Cardiac muscle cell (in vitro differentiated cells and primary cell): ENCODE data around the gene HTR3C. TPM values are rescaled to one million over a fixed set of nuclear protein-coding genes. Genes with fewer than 3 reads are reported as not detected.

Source experiments
- DNase-seq, 2 donors: peaks; one replicate each; pipeline versions ENCODE4 v3.0.0 to v3.0.0-alpha.2; 2010 to 2017; ENCODE audit warnings: low read depth in 1 of 2, low spot score in 1 of 2
- H3K27ac ChIP-seq: fragments of 200-600 bp; sonication (generic); 2 replicates; pipeline ENCODE4 v1.5.1; 2016
- H3K27me3 ChIP-seq: fragments of 200-600 bp; sonication (generic); 2 replicates; pipeline ENCODE4 v1.6.0; 2016; ENCODE audit warnings: control low read depth
- H3K36me3 ChIP-seq: fragments of 200-600 bp; sonication (generic); 2 replicates; pipeline ENCODE4 v1.5.1; 2016; ENCODE audit warnings: control low read depth
- H3K4me1 ChIP-seq: fragments of 200-600 bp; sonication (generic); 2 replicates; pipeline ENCODE4 v1.8.1; 2017; ENCODE audit warnings: low read depth, mild to moderate bottlenecking, mixed run types
- H3K4me3 ChIP-seq: fragments of 200-600 bp; sonication (generic); 2 replicates; pipeline ENCODE4 v1.5.1; 2016; ENCODE audit warnings: mild to moderate bottlenecking
- H3K9me3 ChIP-seq: fragments of 200-600 bp; sonication (generic); 2 replicates; pipeline ENCODE4 v1.5.1; 2017; ENCODE audit warnings: low read depth, mild to moderate bottlenecking, control low read depth
- CTCF ChIP-seq: IDR thresholded peaks from 2 replicates; pipeline ENCODE4 v1.5.1; 2012; ENCODE audit warnings: low read depth, mild to moderate bottlenecking, low read length
- polyA plus RNA-seq: library from polyadenylated mRNA; unstranded; fragments of >200 nt; fragmentation: Nextera tagmentation; extraction: Ambion mirVana; gene quantifications from 2 replicates; pipeline ENCODE4 v1.2.1, GENCODE V29; 2016
- total RNA-seq: library from RNA; depleted of rRNA; stranded (reverse); fragments of >200 nt; gene quantifications from 2 replicates; pipeline ENCODE4 v1.2.3, GENCODE V29; 2016

HTR3C gene
- total and polyA plus RNA-seq, 2 experiments from 2014 or later: 0.16 TPM; not detected in 1

- peaks cover 28% of the 10 kb centered on the region for H3K4me1 ChIP-seq
- H3K36me3 ChIP-seq: peaks cover 19% of the 10 kb centered on the region
- H3K27me3 ChIP-seq: no peaks in the 10 kb centered on the region
- H3K4me3 ChIP-seq: no peak overlapping the region
- no peak overlapping the region for H3K27ac ChIP-seq
- DNase-seq: no peak
- no peaks in the 10 kb centered on the region for H3K9me3 ChIP-seq
- no peak for TF ChIP-seq CTCF
Measured at GRCh38 chr3:184011230-184011876, 41.5 kb upstream of the HTR3C start.

GRCh38 chr3:184011937-184012889 is 40.6 kb upstream of the HTR3C start:
- Histone ChIP-seq H3K4me1 (peaks cover 28% of the 10 kb centered on the region), H3K9me3 (no peaks in the 10 kb centered on the region), H3K27me3 (no peaks in the 10 kb centered on the region), H3K4me3 (no peak overlapping the region), H3K36me3 (peaks cover 19% of the 10 kb centered on the region), H3K27ac (no peak overlapping the region)
- TF ChIP-seq CTCF: no peak
- DNase-seq: no peak

- H3K27ac ChIP-seq: peak overlapping the region; percentile 93
- H3K4me3 ChIP-seq: peak overlapping the region; percentile 92
- H3K36me3 ChIP-seq: peaks cover 9% of the 10 kb centered on the region
- H3K9me3 ChIP-seq: no peaks in the 10 kb centered on the region
- H3K27me3 ChIP-seq: no peaks in the 10 kb centered on the region
- peaks cover 28% of the 10 kb centered on the region for H3K4me1 ChIP-seq
- DNase-seq: peak in 1 of 2 donors; percentile 79
- TF ChIP-seq CTCF: no peak
Measured at GRCh38 chr3:184015381-184016019, 37.3 kb upstream of the HTR3C start.

- no peaks in the 10 kb centered on the region for H3K27me3 ChIP-seq
- TF ChIP-seq CTCF: no peak
- H3K27ac ChIP-seq: peak overlapping the region; percentile 93
- no peaks in the 10 kb centered on the region for H3K9me3 ChIP-seq
- H3K36me3 ChIP-seq: peaks cover 9% of the 10 kb centered on the region
- peaks cover 28% of the 10 kb centered on the region for H3K4me1 ChIP-seq
- peak overlapping the region; percentile 92 for H3K4me3 ChIP-seq
- DNase-seq: peak in 1 of 2 donors; percentile 8
Measured at GRCh38 chr3:184016169-184016570, 36.7 kb upstream of the HTR3C start.

GRCh38 chr3:184016811-184017671 is 35.8 kb upstream of the HTR3C start:
- peaks cover 9% of the 10 kb centered on the region for H3K36me3 ChIP-seq
- peak overlapping the region; percentile 93 for H3K27ac ChIP-seq
- H3K27me3 ChIP-seq: no peaks in the 10 kb centered on the region
- peak; percentile 67 to 69 for DNase-seq
- H3K4me1 ChIP-seq: peaks cover 28% of the 10 kb centered on the region
- no peaks in the 10 kb centered on the region for H3K9me3 ChIP-seq
- peak overlapping the region; percentile 92 for H3K4me3 ChIP-seq
- peak; percentile 69 for TF ChIP-seq CTCF
